Glutamatergic neuron (in vitro differentiated cells): ENCODE measurements around the gene HJURP. TPM values are rescaled to one million over a fixed set of nuclear protein-coding genes. Genes with fewer than 3 reads are reported as not detected.

Experiments
- DNase-seq: peaks from one replicate; pipeline ENCODE4 v3.0.0; 2022
- H3K27ac Mint-ChIP-seq: one replicate; pipeline ENCODE4 v1.8.0; 2020; ENCODE audit warnings: mild to moderate bottlenecking, mixed read lengths, inconsistent platforms; ENCODE audit not compliant: unreplicated experiment
- H3K27me3 Mint-ChIP-seq: one replicate; pipeline ENCODE4 v1.8.0; 2020; ENCODE audit warnings: mild to moderate bottlenecking, moderate library complexity, mixed read lengths, inconsistent platforms; ENCODE audit not compliant: unreplicated experiment
- H3K36me3 Mint-ChIP-seq: one replicate; pipeline ENCODE4 v1.8.0; 2020; ENCODE audit warnings: mild to moderate bottlenecking, mixed read lengths, inconsistent platforms; ENCODE audit not compliant: unreplicated experiment
- H3K4me1 Mint-ChIP-seq: one replicate; pipeline ENCODE4 v1.8.0; 2020; ENCODE audit warnings: mild to moderate bottlenecking, low read depth, mixed read lengths, inconsistent platforms; ENCODE audit not compliant: unreplicated experiment
- H3K4me3 Mint-ChIP-seq: one replicate; pipeline ENCODE4 v1.8.0; 2020; ENCODE audit warnings: mild to moderate bottlenecking, mixed read lengths, inconsistent platforms; ENCODE audit not compliant: unreplicated experiment
- H3K9me3 Mint-ChIP-seq: one replicate; pipeline ENCODE4 v1.8.0; 2020; ENCODE audit warnings: mild to moderate bottlenecking, moderate library complexity, mixed read lengths, inconsistent platforms; ENCODE audit not compliant: unreplicated experiment
- total RNA-seq: library from RNA; stranded (reverse); fragmentation: NEBNext Ultra II Directional; extraction: Animal tissue kit (Norgen Biotek cat#: 25700); gene quantifications from one replicate; pipeline ENCODE4 v1.2.1, GENCODE V29; 2021; ENCODE audit not compliant: unreplicated experiment
- TF ChIP-seq, protein P1 (sequence below): fragments of 200-600 bp; sonication (generic); IDR thresholded peaks from one replicate; pipeline ENCODE4 v1.5.0; 2021; ENCODE audit not compliant: partially characterized antibody, unreplicated experiment

HJURP gene
- total RNA-seq, 1 donor from 2014 or later, result 6.9 TPM

DNA sequence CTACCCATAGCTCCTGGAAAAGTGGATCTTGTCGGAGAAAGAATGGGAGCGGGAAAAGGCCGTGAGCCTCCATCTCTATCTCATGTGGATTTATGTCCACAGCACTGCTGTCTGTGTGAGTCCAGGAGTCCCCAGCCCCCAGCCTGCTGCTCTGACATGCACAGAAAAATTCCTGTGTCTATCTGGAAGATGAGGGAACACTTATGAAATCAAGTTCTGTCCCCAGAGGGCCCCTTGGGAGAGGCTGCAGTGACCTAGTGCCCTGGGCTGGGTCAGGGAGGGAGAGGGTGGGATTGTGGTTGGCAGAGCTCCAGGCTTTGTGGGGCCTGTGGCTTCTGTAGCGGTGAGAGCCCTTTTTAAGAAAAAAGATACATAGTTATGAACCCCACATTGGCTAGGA lies 37.6 kb downstream of the HJURP start:
- TF ChIP-seq, protein P1, sequence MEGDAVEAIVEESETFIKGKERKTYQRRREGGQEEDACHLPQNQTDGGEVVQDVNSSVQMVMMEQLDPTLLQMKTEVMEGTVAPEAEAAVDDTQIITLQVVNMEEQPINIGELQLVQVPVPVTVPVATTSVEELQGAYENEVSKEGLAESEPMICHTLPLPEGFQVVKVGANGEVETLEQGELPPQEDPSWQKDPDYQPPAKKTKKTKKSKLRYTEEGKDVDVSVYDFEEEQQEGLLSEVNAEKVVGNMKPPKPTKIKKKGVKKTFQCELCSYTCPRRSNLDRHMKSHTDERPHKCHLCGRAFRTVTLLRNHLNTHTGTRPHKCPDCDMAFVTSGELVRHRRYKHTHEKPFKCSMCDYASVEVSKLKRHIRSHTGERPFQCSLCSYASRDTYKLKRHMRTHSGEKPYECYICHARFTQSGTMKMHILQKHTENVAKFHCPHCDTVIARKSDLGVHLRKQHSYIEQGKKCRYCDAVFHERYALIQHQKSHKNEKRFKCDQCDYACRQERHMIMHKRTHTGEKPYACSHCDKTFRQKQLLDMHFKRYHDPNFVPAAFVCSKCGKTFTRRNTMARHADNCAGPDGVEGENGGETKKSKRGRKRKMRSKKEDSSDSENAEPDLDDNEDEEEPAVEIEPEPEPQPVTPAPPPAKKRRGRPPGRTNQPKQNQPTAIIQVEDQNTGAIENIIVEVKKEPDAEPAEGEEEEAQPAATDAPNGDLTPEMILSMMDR, result no peak
- no peak for DNase-seq
- Mint-ChIP-seq H3K36me3 (no peaks in the 10 kb centered on the region), H3K9me3 (peaks cover 4% of the 10 kb centered on the region), H3K27ac (no peak overlapping the region), H3K27me3 (peaks cover 7% of the 10 kb centered on the region), H3K4me3 (no peak overlapping the region), H3K4me1 (peaks cover 3% of the 10 kb centered on the region)

DNA sequence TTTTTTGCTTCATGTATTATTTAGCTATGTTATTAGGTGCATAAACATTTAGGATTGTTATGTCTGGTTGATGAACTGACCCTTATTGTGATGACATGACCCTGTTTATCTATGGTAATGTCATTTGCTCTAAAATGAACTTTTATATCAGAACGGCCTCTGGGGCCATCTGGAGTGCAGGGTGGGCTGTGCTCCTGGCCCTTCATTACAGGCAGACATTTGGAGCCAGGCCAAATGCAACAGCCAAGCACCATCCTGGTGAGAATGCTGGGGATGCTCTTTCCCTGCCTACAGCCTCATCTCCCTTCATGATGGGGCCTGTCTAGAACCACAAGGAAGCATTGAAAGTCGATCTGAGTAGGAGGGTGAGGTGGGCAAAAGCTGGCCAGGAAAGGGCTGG lies 38.0 kb downstream of the HJURP start:
- Mint-ChIP-seq H3K27ac (no peak overlapping the region), H3K4me3 (no peak overlapping the region), H3K36me3 (no peaks in the 10 kb centered on the region), H3K4me1 (peaks cover 3% of the 10 kb centered on the region), H3K9me3 (peaks cover 4% of the 10 kb centered on the region), H3K27me3 (peaks cover 7% of the 10 kb centered on the region)
- TF ChIP-seq, protein P1, result no peak
- DNase-seq, result no peak

DNA sequence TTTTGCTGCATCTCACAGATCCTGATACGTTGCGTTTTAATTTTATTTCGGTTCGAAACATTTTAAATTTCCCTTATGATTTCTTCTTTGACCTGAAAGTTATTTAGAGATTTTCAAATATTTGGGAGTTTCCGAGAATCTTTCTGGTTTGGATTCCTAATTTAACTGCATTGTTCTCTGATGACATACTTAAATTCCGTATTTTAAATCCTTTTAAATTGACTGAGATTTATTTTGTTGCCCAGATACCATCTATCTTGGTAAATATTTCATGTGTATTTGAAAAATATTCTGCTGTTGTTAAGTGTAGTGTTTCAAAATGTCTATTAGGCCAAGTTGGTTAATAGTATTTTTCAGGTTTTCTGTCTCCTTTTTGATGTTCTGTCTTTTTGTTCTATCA lies 38.5 kb downstream of the HJURP start:
- no peak for DNase-seq
- Mint-ChIP-seq H3K4me3 (no peak overlapping the region), H3K27me3 (peaks cover 5% of the 10 kb centered on the region), H3K4me1 (peaks cover 3% of the 10 kb centered on the region), H3K9me3 (peaks cover 1% of the 10 kb centered on the region), H3K27ac (no peak overlapping the region), H3K36me3 (no peaks in the 10 kb centered on the region)
- TF ChIP-seq, protein P1, result no peak

DNA sequence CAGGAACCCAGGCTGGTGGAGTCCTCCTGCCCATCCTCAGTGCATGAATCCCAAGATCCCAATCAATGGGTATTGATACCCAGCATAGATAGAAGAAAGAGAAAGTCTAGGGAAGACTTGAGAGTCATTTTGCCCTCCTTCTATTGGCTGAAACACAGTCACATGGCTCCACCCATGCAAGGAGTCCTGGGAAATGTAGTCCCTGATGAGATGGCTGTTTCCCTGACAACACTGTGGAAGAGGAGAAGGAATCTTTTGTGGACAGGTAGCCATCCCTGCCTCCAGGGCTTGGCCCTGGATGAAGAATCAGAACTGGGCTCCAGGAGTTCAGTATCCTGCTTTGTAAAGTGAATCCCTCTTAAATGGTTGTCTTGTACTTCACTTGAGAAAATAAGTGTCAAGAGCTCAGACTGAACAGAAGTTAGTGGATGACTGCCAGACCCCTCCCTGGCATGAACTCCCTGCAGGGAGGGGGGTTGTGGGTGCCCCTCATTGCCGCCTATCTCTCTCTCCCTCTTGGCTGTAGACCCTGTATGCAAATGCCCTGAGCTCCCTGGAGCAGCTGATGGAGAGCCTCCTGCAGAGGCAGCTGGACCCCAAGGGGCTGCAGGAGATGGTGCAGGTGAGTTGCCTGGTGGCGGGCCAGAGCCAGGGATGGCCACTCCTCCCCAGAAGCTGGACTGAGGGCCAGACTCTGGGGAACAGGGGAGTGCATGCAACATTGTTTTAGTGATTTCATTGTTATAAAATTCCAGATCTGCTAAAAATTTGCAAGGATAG lies 40.1 kb downstream of the HJURP start:
- Mint-ChIP-seq H3K36me3 (no peaks in the 10 kb centered on the region), H3K9me3 (peaks cover 6% of the 10 kb centered on the region), H3K27me3 (peaks cover 2% of the 10 kb centered on the region), H3K27ac (no peak overlapping the region), H3K4me1 (peaks cover 3% of the 10 kb centered on the region), H3K4me3 (no peak overlapping the region)
- TF ChIP-seq, protein P1, result no peak
- DNase-seq, result no peak

DNA sequence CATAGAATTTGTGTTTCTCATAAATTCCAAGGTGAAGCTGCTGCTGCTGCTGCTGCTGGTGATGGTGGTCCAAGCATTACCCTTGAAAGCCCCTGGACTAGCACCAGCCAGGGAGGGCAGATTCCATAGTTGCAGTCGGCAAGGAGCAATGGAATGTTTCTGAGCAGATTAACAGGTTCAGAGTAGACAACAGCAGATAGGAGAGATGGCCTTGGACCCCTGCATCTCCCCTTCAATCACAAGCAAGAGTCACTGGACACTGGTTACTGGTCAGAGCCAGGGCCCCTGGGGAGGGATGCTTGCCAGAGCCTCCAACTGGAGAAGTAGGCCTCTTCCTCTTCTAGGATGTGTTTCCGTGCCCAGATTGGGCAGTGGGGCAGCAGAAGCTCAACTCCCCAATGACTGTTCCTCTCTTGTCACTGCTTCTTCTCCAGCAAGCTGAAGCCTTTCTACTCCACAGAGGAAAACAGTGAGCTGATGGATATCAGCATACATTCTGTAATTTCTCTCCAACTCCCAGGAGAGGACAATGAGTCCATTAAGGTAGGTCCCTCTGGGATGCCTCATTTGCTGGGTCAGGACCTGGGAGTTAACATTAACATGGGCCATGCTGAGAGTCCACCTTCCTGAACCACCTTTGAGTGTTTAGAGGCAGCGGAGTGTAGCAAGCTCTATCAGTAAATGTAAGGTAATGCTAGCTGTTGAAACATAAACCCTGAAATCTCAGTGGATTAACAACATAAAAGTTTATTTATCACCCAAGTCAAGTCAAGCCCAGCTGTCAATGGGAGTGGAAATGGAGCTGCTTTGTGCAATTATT lies 40.9 kb downstream of the HJURP start:
- H3K9me3 Mint-ChIP-seq, result peaks cover 6% of the 10 kb centered on the region
- no peak for DNase-seq
- peaks cover 3% of the 10 kb centered on the region for H3K4me1 Mint-ChIP-seq
- no peaks in the 10 kb centered on the region for H3K27me3 Mint-ChIP-seq
- H3K4me3 Mint-ChIP-seq, result no peak overlapping the region
- no peaks in the 10 kb centered on the region for H3K36me3 Mint-ChIP-seq
- TF ChIP-seq, protein P1, result no peak
- no peak overlapping the region for H3K27ac Mint-ChIP-seq
